HG03354 (cell line): ENCODE data around the gene ADAM10.

Source experiments
- ATAC-seq: cut with Tn5 transposase; IDR thresholded peaks from one replicate; pipeline ENCODE4 v1.9.1; 2021; ENCODE audit warnings: mild to moderate bottlenecking; ENCODE audit not compliant: unreplicated experiment, poor library complexity, severe bottlenecking

The ADAM10 gene

GRCh38 chr15:58589047-58589446 lies 160.5 kb downstream of the ADAM10 start:
- no peak for ATAC-seq

- ATAC-seq: no peak
Measured at GRCh38 chr15:58588096-58588495, 161.4 kb downstream of the ADAM10 start.

DNA sequence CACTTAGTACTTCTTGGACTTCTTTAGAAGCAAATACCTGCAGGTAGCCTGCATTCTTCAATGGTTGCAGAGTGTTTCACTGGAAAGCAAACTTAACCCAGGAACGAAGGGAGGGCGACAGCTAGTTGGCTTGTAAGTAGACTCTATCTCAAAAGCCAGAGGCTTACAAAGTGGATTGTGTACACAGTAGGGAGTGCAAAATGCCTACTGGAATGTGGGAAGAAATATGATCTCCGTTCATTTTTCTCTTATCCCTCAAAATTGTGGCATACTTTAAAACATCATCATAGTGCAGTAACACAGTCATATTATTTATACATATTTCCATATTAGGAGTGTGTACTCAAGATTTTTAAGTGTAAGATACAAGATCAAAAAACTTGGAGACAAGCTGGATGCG lies 162.0 kb downstream of the ADAM10 start:
- ATAC-seq: no peak

- ATAC-seq: peak; percentile 78
Measured at GRCh38 chr15:58585693-58586443, 163.6 kb downstream of the ADAM10 start.

DNA sequence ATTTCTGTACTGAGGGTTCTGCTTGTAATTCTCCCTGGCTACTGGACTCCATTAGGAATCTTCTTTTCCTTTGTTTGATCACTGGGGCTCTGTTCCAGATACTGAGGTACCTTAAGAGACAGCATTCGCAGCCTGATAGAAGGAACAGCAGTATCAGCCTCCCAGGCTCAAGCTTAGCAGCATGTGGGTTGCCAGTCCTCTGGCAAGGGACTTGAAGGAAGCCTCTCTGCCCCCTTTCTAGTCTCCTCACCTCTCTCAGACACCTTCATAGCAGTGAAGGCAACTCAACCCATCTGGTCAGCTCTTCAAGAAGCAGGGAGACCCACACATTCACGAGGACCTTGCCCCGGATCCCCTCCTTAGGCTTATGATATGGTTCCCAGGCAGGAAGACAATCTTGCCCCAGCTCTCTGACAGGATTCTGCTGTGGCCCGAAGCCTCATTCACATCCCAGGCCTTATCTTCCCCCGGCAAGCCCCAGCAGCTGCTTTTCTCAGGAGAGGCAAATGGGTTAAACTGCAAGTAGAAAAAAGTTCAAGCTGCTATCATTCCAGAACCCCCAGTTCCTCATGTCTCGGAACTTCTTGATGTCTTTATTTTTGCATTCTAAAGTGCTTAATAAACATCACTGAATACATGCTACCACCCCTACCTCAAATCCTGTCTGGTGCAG lies 164.6 kb downstream of the ADAM10 start:
- ATAC-seq: no peak

DNA sequence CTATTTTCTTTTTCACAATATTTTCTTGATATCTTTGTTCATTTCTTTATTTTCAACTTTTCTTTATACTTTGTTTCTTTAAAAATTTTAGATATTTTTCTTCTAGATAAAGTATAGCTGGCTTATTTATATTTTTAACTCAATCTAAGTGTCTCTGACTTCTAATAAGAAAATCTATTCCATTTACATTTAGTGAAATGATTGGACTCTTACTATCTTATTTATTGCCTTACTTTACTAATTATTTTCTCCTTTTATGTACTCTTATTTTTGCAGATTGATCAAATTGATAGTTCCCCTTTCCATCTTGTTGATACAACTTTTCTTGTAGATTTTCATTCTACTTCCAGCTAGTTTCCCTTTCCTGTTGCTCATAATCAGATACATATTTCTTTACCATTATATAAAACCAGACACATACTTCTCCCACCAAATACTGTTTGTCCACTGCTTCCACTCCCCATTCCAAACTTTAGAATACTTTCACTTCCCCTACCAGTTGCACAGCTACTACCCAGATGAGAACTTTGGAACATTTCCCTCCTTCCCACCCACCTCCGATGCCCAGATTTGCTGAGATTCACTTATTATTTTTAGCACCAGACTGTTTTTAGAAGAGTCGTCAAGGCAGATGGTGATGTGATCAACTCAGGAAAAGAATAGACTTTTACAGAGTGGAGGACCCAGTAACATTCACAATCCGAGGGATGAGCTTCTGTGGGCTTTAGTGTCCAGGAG lies 166.2 kb downstream of the ADAM10 start:
- ATAC-seq: no peak

DNA sequence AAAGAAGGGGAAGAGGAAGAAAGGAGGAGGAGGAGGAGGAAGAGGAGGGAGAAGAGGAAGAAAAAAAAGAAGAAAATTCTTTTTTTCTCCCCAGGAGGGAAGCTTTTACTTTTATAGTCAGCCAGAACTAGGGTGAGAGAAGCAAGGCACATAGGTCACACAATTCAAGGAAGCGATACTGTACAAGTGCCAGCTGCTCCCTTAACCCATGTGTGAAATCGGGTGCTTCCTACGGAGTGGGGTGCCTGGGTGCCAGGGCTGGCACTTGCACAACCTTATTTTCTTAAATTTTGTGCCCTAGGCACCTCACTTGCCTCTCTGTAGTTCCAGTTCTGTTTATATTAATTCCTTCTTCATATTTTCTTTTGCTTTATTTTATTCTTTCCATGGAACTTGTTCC lies 167.3 kb downstream of the ADAM10 start:
- no peak for ATAC-seq

GRCh38 chr15:58576657-58577056 lies 172.8 kb downstream of the ADAM10 start:
- ATAC-seq: no peak

- ATAC-seq: no peak
Measured at GRCh38 chr15:58575045-58575786, 174.3 kb downstream of the ADAM10 start.

DNA sequence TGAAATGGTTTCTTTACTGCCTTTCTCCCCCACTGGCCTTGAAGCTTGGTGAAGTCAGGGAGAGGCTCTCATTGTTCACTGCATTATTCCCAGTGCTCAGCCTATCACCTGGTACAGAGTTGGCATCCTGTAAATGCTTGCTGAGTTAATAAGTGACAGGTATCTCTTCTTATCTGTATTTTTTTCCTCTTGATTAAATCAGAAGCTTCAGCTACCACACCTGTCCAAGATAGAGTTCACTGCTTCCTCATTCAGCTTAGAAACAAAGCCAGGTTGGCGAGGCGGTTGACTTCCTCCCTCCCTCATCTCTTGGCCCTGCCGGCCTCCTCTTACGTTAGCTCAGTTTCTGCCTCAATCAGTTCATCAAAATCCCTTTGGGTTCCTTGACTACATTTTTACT lies 174.9 kb downstream of the ADAM10 start:
- no peak for ATAC-seq

- ATAC-seq: no peak
Measured at GRCh38 chr15:58573270-58573669, 176.2 kb downstream of the ADAM10 start.

- ATAC-seq: no peak
Measured at GRCh38 chr15:58572521-58572920, 177.0 kb downstream of the ADAM10 start.

DNA sequence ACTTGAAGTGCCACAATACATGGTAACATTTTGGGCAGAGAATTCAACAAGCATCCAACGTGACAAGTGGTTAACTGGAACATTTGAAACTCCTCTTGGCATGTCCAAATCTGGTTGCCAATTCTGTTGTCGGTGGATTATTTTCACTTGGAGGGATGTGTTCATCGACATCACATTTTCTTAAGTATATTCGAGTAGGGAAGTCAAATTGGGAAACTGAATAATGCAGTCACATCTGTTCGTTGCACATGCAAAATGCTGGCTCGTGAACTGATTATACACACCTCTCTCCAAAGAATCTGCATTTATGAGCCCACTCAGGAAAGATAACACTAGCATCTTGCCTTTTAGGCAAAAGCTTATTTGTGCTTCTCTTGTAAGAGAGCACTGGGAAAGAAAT lies 178.0 kb downstream of the ADAM10 start:
- no peak for ATAC-seq

DNA sequence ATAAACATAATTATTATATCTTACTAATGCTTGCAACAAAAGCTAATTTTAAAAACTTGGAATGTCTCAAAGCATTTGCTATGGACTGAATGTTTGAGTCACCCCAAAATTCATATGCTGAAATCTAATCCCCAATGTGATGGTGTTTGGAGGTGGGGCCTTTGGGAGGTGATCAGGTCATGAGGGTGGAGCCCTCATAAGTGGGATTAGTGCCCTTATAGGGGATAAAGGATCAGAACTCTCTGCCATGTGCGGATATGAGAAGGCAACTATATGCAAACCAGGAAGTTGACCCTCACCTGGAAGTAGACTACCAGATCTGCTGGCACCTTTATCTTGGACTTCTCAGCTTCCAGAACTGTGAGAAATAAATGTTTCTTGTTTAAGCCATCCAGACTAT lies 180.1 kb downstream of the ADAM10 start:
- ATAC-seq: no peak

GRCh38 chr15:58568157-58568571 lies 181.3 kb downstream of the ADAM10 start:
- no peak for ATAC-seq

- ATAC-seq: no peak
Measured at GRCh38 chr15:58566029-58566428, 183.5 kb downstream of the ADAM10 start.

DNA sequence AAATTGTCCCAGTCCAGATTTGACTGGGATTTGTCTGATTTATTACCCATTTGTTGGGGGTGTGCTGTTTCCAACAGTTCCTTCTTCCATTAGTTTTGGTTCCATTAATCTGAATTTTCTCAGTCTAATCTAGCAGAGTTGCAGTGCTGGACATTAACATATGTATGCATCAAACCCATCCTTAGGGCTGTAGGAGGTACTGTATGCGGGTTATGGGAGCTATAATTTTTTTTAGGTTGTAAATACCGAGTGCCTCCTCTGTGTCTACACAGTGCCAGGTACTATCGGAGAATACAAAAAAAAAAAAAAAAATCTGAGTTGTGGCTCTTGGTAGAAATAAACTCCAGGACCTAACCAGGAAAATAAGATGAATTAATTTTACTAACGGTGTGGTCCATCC lies 183.9 kb downstream of the ADAM10 start:
- no peak for ATAC-seq

DNA sequence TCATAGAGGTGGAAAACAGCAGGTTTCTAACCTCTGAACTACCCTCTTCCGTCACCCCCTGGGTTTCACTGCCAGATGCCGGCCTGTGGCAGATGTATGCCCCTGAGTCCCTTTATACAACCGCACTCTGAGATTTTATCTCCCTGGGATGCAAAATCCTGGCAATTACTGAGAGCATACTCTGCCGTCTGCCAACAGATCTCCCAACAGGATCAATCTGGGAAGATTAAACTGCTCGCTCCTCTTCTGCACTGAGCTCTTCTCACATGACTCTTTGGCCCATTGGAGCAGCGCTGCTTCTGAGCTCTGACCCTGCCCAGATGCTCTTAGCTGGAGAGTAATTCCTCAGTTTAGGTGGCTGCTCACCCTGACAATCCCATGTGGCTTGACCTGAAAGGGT lies 184.5 kb downstream of the ADAM10 start:
- ATAC-seq: no peak

DNA sequence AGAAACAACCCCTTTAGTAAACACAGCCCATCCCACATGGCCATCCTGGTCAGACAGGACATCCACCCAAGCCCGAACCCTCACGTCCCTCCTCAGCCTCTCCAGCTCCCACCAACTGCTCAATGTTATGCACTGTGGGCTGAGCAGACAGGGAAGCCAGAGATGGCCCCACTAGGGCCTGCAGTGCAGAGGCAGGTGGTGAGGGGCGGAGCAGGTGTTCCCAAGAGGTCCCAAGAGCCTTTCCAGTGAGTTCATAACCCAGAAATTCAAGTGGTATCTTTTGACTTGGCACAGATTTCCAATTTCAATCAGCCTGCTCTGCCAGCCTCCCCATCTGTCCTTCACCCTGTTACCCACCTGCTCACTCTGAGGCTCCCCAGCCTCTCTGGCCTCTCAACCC lies 187.4 kb downstream of the ADAM10 start:
- no peak for ATAC-seq

DNA sequence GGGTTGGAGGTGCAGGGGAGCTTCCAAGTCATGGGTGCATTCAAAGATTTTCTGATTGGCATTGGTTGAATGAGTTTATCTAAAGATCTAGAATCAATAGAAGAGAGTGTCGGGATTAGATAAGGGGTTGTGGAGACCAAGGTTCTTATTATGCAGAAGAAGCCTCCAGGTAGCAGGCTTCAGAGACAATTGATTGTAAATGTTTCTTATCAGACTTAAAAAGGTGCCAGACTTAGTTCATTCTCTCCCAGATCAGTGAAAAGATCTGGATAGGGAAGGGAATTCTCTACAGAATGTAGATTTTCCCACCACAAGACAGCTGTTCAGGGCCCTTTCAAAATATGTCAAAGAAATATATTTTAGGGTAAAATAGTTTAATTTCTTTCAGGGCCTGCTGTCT lies 188.2 kb downstream of the ADAM10 start:
- no peak for ATAC-seq
